ENCODE results near the gene COP1.

The COP1 gene

DNA sequence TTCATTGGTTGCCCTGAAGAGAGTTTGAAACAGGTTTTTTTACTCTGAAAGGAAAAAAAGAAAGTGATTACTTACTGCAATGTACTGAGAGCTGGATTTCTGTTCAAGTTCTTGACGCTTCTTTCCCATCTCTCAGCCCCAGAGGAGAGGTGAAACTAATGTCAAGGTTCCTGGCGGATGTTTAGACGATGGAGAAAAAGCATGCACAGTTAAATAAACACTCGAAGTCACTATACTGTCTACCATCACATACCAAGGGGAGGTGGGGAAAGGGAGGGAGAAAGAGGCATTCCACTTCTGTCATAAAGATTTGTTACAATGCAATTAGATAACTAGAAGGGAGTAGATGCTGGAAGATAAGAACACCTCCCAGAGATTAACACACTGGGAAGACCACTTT lies 286.7 kb downstream of the COP1 start:
- H3K4me3 ChIP-seq = no peak overlapping the region
- no peak for TF ChIP-seq CTCF (IDR thresholded peaks at IDR 0.05)
- no peak overlapping the region for H3K27ac ChIP-seq
- DNase-seq (ENCODE audit: low spot score) = no peak

DNA sequence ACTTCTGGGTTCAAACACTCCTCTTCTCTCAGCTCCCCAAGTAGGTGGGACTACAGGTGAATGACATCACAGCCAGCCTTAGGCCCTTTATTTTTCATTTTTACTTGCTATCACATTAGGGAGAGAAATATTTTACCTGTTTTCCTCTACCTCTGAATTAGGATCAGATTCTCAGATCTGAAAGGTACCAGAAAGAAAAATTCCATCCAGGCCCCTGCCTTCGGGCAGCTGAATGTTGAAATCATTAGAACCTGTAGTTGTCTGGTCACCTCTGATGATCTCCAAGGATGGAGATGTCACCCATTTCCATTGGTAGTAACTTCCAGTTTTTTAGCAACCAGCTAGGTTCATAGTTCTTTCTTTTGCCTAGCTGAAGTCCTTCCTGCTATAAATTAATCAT lies 288.1 kb downstream of the COP1 start:
- no peak overlapping the region for H3K27ac ChIP-seq
- DNase-seq (ENCODE audit: low spot score) = no peak
- H3K4me3 ChIP-seq = no peak overlapping the region
- TF ChIP-seq CTCF (IDR thresholded peaks at IDR 0.05) = no peak

GRCh38 chr1:175918364-175918801 lies 288.7 kb downstream of the COP1 start:
- TF ChIP-seq CTCF (IDR thresholded peaks at IDR 0.05) = no peak
- no peak for DNase-seq (ENCODE audit: low spot score)
- H3K27ac ChIP-seq = no peak overlapping the region
- H3K4me3 ChIP-seq = no peak overlapping the region

DNA sequence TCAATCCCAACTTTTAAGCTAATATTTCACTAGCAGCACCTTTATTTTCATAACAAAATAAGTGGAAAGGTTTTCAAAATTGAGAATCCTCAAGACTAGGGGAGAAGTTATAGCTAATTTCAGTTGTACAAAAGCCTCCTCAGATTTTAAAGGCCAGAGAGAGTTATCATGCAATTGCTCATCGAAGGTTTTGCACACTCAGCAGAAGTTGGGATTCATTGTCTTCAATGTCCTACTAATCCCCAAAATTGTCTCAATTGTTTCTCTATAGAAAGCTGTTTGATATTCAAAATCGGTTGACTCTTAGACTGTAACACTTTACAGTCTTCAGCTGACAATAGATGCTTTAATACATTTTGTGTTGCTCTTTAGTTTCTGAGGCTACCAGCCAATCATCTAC lies 293.0 kb downstream of the COP1 start:
- no peak for DNase-seq (ENCODE audit: low spot score)
- no peak overlapping the region for H3K4me3 ChIP-seq
- H3K27ac ChIP-seq = no peak overlapping the region
- no peak for TF ChIP-seq CTCF (IDR thresholded peaks at IDR 0.05)

DNA sequence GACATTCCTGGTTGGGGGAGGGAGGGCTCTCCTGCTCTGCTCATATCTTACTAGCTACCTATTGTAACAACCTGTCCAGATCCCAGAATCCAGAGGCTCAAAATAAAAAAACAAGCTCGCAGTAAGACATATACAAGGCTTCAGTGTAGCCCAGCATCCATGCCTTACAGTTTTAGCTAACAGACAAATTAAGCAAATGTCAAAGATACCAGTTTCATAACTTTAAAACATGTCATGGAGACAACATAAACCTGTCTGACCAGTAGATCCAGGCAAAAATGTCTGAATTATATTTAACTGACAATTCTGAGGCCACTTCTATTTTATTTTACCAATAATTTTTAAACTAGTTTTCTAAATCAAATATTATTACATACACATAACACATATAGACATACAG lies 295.9 kb downstream of the COP1 start:
- Histone ChIP-seq H3K4me3 (no peak overlapping the region), H3K27ac (no peak overlapping the region)
- no peak for DNase-seq (ENCODE audit: low spot score)
- TF ChIP-seq CTCF (IDR thresholded peaks at IDR 0.05) = no peak

DNA sequence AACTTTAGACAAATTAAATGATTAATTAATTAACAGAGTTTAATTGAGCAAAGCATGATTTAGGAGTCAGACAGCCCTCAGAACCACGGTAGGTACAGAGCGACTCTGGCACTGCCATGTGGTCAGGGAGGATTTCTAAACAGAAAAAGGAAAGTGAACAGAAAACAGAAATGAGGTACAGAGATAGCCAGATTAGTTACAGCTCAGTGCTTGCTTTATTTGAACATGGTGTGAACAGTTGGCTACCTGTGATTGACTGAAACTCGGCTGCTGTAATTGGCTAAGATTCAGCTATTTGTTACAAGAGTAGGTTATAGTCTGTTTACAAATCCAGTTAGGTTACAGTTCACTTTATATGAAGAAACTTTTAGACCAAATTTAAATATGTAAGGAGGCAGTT lies 300.7 kb downstream of the COP1 start:
- Histone ChIP-seq H3K4me3 (no peak overlapping the region), H3K27ac (no peak overlapping the region)
- TF ChIP-seq CTCF (IDR thresholded peaks at IDR 0.05) = no peak
- DNase-seq (ENCODE audit: low spot score) = no peak

- TF ChIP-seq CTCF (IDR thresholded peaks at IDR 0.05) = no peak
- no peak for DNase-seq (ENCODE audit: low spot score)
- Histone ChIP-seq H3K4me3 (no peak overlapping the region), H3K27ac (no peak overlapping the region)
Observed at GRCh38 chr1:175904808-175905207, 302.3 kb downstream of the COP1 start.

All from coronary artery (tissue), 2 donors.